ENCODE results near the gene ZDBF2.
"Not testable (repeated sequence)": the region's sequence is repeated elsewhere in the genome, so short reads cannot be mapped to it uniquely, and the experiment has no call there.

ZDBF2 gene

DNA sequence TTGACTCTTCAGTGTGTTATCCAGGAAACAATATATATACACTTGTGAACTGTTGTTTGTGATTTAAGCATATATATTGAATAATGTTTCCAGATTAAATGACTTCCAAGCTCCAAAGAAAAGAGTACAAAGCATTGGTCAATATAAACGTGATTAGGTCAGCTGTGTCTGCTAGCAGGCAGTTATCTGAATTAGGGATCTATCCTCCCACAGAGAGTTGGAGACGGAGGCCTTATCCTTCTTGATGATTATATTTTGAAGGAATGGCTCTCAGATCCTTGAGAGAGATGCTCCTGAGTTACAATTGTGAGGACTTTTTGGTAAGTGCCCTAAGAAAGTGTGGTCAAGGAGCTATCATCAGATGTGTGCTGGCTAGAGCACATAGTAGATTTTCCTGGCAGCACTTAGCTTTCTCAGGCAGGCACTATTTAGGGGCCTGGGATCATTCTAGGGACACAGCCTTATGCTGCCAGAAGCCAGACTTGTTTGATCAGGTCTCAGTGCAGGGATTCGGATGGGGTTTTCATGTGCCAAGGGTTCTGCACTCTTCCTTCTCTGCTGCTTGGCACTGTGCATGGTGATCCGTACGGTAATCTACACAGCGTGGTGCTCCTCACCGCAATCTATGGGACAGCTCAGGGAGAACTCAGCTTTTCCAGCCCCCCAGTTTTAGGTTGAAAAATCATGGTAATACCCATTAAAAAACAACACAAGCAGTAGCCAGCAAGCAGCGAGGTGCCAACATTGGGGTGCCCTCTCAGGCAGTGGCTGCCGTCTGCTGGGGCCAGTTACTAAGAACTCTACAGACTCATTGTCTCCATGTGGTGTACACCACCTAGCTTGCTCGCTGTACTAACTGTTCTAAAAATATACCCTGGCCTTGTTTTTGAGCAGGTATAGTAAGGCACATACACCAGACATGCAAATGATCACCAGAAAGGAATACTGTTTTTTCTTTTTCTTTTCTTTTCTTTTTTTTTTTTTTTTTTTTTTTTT, 8.0 kb upstream of the ZDBF2 start:
- H3K9ac ChIP-seq (ENCODE audit: low read length) = no peak overlapping the region
- H3K36me3 ChIP-seq (ENCODE audit: control insufficient read depth, insufficient read depth, low read length) = no peaks in the 10 kb centered on the region
- peaks cover 15% of the 10 kb centered on the region for H3K27me3 ChIP-seq (ENCODE audit: control insufficient read depth, insufficient read depth, low read length)
- no peak overlapping the region for H3K27ac ChIP-seq (ENCODE audit: low read depth, low read length)
- H3K4me3 ChIP-seq (ENCODE audit: low read length) = no peak overlapping the region
- no peaks in the 10 kb centered on the region for H3K4me1 ChIP-seq (ENCODE audit: control insufficient read depth, insufficient read depth, low read length)

DNA sequence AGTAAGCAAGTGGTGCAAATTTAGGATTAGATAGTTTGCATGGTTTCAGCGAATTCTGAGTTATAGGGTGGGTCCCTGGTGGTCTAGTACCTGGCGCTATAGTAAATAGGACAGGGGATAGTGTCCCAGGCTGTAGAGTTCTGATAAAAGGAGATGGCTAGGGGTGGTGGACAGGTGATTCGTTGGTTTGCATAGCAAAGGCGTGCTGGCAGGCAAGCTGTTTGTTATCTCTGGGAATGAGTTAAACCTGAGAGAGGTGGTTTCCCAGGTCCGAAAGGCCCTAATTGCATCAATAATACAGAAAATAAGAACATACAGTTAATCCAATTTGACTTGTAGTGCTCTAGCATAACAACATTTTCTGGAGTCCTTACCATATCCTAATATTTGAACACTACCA, 6.9 kb upstream of the ZDBF2 start:
- no peak overlapping the region for H3K9ac ChIP-seq (ENCODE audit: low read length)
- no peaks in the 10 kb centered on the region for H3K36me3 ChIP-seq (ENCODE audit: control insufficient read depth, insufficient read depth, low read length)
- H3K27me3 ChIP-seq (ENCODE audit: control insufficient read depth, insufficient read depth, low read length) = peaks cover 16% of the 10 kb centered on the region
- H3K4me1 ChIP-seq (ENCODE audit: control insufficient read depth, insufficient read depth, low read length) = no peaks in the 10 kb centered on the region
- no peak overlapping the region for H3K27ac ChIP-seq (ENCODE audit: low read depth, low read length)
- H3K4me3 ChIP-seq (ENCODE audit: low read length) = no peak overlapping the region

DNA sequence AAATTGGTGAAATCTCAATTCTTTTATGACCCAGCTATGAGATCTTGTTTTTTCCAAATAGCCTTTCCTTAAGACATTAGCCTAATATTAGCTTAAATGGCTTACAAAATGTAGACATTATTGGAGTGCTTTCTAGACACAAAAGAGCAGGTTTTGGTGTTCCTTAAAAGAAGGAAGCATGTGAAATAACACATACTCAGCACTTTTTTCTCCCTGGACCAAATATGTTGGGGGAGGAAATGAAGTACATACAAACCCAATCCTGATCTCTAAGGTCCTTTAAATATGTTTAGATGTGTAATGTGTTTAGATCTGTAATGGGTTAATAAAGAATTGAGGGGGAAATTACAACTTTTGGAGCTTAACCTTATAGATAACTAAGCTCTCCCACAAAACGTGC, 3.4 kb upstream of the ZDBF2 start:
- Histone ChIP-seq H3K36me3 (ENCODE audit: control insufficient read depth, insufficient read depth, low read length) (no peaks in the 10 kb centered on the region), H3K27ac (ENCODE audit: low read depth, low read length) (no peak overlapping the region), H3K4me1 (ENCODE audit: control insufficient read depth, insufficient read depth, low read length) (no peaks in the 10 kb centered on the region), H3K27me3 (ENCODE audit: control insufficient read depth, insufficient read depth, low read length) (peaks cover 11% of the 10 kb centered on the region), H3K4me3 (ENCODE audit: low read length) (no peak overlapping the region), H3K9ac (ENCODE audit: low read length) (no peak overlapping the region)

DNA sequence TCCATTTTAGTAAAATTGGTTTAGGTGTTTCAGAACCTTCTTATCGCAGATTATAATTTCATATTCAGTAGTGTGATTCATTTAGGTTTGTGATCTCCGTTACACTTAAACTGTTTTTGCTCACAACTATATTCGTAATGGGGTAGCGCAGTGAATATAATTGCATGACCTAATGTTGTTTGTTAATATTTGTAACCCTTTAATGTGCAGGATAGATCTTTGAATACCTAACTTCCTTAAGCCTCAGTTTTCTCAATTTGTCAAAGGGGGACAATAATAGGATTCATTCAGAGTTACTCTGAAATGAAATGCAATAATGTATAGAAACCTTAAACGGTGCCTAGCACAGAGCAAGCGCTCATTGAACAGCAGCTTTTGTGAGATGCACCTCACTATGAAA, 558 bp upstream of the ZDBF2 start:
- Histone ChIP-seq H3K9ac (ENCODE audit: low read length) (no peak overlapping the region), H3K4me3 (ENCODE audit: low read length) (peak overlapping the region; percentile 62), H3K4me1 (ENCODE audit: control insufficient read depth, insufficient read depth, low read length) (no peaks in the 10 kb centered on the region), H3K36me3 (ENCODE audit: control insufficient read depth, insufficient read depth, low read length) (no peaks in the 10 kb centered on the region), H3K27ac (ENCODE audit: low read depth, low read length) (no peak overlapping the region), H3K27me3 (ENCODE audit: control insufficient read depth, insufficient read depth, low read length) (peaks cover 9% of the 10 kb centered on the region)

DNA sequence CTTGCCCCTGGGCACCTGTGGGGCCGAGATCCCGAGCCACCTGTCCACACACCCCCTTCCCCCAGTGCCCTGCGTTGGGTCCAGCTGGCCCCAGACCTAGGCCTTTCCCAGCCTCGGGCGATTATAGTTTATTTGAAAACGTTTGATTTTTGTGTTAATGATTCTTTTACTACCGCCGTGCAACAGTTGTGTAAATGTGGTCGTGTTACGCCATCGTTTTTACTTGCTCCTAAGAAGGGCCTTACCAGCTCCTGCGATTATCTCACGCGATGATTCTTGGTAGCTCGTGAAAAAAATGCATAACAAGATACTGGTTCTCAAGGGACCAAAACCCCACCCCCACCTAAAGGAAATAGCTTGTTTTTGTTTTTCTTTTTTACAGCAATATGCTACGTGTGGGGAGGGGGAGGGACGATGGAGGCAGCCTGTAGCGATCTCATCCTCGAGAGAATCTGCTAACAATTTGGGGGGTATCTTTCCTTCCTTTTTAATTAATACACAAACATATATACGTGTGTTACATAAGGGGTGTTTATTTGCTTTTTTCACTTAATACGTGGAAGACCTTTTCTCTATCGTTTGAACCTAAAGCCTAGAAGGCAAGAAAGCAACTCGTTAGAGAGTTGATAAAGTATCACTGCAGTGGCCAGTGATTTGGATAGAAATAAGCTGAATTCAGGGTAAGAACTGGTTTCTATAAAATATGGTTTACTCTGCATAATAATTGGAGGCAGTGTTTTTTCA, 1.0 kb downstream of the ZDBF2 start:
- Histone ChIP-seq H3K4me1 (ENCODE audit: control insufficient read depth, insufficient read depth, low read length) (no peaks in the 10 kb centered on the region), H3K36me3 (ENCODE audit: control insufficient read depth, insufficient read depth, low read length) (no peaks in the 10 kb centered on the region), H3K9ac (ENCODE audit: low read length) (peak overlapping the region; percentile 42), H3K27ac (ENCODE audit: low read depth, low read length) (peak overlapping the region; percentile 40), H3K27me3 (ENCODE audit: control insufficient read depth, insufficient read depth, low read length) (peaks cover 8% of the 10 kb centered on the region), H3K4me3 (ENCODE audit: low read length) (peak overlapping the region; percentile 59)

DNA sequence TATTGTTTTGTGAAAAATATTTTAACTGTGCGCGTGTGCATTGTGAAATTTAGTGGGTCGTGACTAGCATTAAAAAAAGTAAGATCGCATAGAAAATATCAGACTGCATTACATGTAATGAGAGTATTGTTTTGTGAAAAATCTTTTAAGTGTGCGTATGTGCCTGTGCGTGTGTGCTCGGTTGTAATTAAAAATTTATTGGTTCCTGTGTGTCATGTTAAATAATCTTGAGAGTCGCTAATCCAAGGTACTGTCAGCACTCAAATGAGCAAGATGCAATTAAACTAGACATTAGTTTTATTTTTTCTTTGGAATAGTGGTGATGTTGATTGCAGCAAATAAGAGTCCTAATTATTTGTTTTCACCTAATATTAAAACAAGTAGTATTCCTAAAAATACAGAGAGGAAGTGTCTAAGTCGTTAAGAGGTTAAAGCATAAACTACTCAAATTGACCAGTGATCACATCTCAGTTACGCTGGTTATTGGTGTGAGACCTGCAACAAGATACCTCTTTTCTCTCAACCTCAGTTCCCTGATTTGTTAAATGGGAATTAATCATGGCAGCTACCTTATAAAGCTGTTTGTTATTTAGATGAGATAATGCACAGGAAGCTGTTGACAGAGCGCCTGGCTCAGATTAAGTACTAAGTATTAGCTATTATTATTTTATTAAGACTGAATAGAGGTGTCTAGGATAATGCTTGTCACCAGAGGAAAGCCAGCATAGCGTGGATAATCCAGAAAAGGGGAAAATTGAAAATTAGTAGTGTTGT, 1.9 kb downstream of the ZDBF2 start:
- H3K9ac ChIP-seq (ENCODE audit: low read length) = no peak overlapping the region
- H3K27me3 ChIP-seq (ENCODE audit: control insufficient read depth, insufficient read depth, low read length) = peaks cover 2% of the 10 kb centered on the region

DNA sequence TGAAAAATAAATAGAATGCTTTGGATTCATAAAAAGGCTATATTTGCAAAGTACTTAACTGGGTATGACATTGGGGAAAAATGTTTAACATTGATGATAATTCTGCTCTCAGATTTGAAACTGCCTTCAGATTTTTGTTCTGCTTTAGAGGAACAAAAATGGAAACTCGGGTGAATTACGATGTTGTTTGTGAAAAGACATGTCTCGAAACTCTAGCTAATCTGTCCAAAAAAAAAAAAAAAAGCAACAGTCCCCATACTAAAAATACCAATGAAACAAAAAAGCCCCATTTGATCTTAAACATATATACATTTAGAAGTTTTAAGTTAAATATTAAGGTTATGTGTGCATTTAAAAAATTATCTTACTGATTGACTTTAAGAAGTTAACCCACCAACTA, 3.0 kb downstream of the ZDBF2 start:
- Histone ChIP-seq H3K9ac (ENCODE audit: low read length) (no peak overlapping the region), H3K27me3 (ENCODE audit: control insufficient read depth, insufficient read depth, low read length) (peaks cover 2% of the 10 kb centered on the region), H3K27ac (ENCODE audit: low read depth, low read length) (no peak overlapping the region), H3K4me1 (ENCODE audit: control insufficient read depth, insufficient read depth, low read length) (no peaks in the 10 kb centered on the region), H3K36me3 (ENCODE audit: control insufficient read depth, insufficient read depth, low read length) (no peaks in the 10 kb centered on the region), H3K4me3 (ENCODE audit: low read length) (no peak overlapping the region)

More for the DNA sequence above, 1.9 kb downstream of the ZDBF2 start:
- Histone ChIP-seq H3K4me3 (ENCODE audit: low read length) (no peak overlapping the region), H3K27ac (ENCODE audit: low read depth, low read length) (no peak overlapping the region), H3K36me3 (ENCODE audit: control insufficient read depth, insufficient read depth, low read length) (no peaks in the 10 kb centered on the region), H3K4me1 (ENCODE audit: control insufficient read depth, insufficient read depth, low read length) (no peaks in the 10 kb centered on the region)

DNA sequence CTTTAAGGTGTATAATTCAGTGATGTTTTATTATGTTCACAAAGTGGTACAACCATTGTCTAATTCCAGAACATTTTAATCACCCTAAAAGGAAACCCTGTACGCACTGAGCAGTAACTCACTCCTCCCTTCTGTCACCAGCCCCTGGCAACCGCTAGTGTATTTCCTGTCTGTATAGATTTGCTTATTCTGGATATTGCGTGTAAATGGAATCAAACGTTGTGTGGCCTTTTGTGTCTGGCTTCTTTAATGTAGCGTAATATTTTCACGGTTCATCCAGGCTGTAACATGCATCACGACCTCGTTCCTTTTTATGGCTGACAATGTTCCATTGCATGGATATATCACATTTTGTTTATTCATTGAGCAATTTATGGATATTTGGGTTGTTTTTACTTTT, 8.3 kb downstream of the ZDBF2 start:
- Histone ChIP-seq H3K9ac (ENCODE audit: low read length) (no peak overlapping the region), H3K27ac (ENCODE audit: low read depth, low read length) (no peak overlapping the region), H3K36me3 (ENCODE audit: control insufficient read depth, insufficient read depth, low read length) (no peaks in the 10 kb centered on the region), H3K4me3 (ENCODE audit: low read length) (no peak overlapping the region), H3K4me1 (ENCODE audit: control insufficient read depth, insufficient read depth, low read length) (no peaks in the 10 kb centered on the region), H3K27me3 (ENCODE audit: control insufficient read depth, insufficient read depth, low read length) (no peaks in the 10 kb centered on the region)

DNA sequence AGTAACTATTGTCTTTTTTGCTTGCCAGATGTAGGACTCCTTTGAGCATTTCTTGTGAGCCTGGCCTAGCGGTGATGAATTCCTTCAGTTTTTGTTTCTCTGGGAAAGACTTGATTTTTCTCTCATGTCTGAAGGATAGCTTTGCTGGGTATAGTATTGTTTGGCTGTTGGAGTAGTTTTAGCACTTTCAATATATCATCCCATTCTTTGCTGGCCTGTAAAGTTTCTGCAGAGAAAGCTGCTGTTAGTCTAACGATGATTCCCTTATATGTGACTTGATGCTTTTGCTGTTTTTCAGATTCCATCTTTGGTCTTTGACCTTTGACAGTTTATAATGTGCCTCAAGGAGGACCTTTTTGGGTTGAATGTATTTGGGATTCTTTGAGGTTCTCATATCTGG, 12.7 kb downstream of the ZDBF2 start:
- no peaks in the 10 kb centered on the region for H3K27me3 ChIP-seq (ENCODE audit: control insufficient read depth, insufficient read depth, low read length)
- no peaks in the 10 kb centered on the region for H3K4me1 ChIP-seq (ENCODE audit: control insufficient read depth, insufficient read depth, low read length)
- H3K4me3 ChIP-seq (ENCODE audit: low read length) = no peak overlapping the region
- no peak overlapping the region for H3K27ac ChIP-seq (ENCODE audit: low read depth, low read length)
- no peak overlapping the region for H3K9ac ChIP-seq (ENCODE audit: low read length)
- H3K36me3 ChIP-seq (ENCODE audit: control insufficient read depth, insufficient read depth, low read length) = no peaks in the 10 kb centered on the region

DNA sequence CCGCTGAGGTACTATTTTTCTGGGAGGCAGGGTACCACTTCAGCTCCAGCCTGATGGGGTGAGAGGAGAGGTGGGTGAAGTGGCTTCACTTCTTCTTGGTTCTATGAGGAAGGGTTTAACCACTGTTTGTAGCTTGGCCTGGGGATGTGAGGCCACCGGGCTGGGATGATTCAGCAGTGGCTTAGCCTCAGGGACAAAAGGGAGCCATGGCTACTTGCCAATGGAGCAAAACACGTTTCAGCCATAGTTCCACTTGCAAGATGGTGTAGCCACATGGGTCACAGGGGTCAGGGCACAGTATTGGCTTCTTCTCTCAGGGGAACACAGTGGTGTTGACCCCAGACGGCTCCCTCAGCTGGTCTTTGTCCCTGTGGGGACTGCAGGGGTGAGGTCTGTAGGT, 14.9 kb downstream of the ZDBF2 start:
- Histone ChIP-seq H3K4me1 (ENCODE audit: control insufficient read depth, insufficient read depth, low read length) (no peaks in the 10 kb centered on the region), H3K27me3 (ENCODE audit: control insufficient read depth, insufficient read depth, low read length) (no peaks in the 10 kb centered on the region), H3K27ac (ENCODE audit: low read depth, low read length) (no peak overlapping the region), H3K36me3 (ENCODE audit: control insufficient read depth, insufficient read depth, low read length) (no peaks in the 10 kb centered on the region), H3K4me3 (ENCODE audit: low read length) (no peak overlapping the region), H3K9ac (ENCODE audit: low read length) (no peak overlapping the region)

DNA sequence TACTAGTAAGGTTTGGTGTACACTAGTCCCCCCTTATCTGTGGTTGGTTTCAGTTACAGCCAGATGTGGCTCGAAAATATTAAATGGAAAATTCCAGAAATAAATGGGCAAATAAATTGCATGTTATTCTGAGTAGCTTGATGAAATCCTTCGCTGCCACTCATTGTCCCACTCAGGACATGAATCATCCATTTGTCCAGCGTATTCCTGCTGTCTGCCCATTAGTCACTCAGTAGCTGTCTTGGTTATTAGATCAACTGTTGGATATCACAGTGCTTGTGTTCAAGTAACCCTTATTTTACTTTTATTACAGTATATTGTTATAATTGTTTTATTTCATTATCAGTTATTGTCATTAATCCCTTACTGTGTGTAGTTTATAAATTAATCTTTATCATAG, 21.7 kb downstream of the ZDBF2 start:
- Histone ChIP-seq H3K4me3 (ENCODE audit: low read length) (no peak overlapping the region), H3K9ac (ENCODE audit: low read length) (no peak overlapping the region), H3K27ac (ENCODE audit: low read depth, low read length) (no peak overlapping the region), H3K36me3 (ENCODE audit: control insufficient read depth, insufficient read depth, low read length) (no peaks in the 10 kb centered on the region), H3K27me3 (ENCODE audit: control insufficient read depth, insufficient read depth, low read length) (no peaks in the 10 kb centered on the region), H3K4me1 (ENCODE audit: control insufficient read depth, insufficient read depth, low read length) (no peaks in the 10 kb centered on the region)

DNA sequence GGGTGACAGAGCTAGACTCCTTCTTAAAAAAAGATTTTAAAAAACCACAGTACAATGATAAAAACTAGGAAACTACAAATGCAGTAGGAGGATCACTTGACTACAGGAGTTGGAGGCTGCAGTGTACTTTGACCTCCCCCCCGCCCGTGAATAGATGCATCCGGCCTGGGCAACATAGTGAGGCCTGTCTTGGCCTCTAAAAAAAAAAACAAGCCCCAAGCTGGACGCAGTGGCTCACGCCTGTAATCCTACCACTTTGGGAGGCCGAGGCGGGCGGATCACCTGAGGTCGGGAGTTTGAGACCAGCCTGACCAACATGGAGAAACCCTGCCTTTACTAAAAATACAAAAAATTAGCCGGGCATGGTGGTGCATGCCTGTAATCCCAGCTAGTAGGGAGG, 25.1 kb downstream of the ZDBF2 start:
- not testable (repeated sequence) for H3K4me1 ChIP-seq (ENCODE audit: control insufficient read depth, insufficient read depth, low read length); H3K27ac ChIP-seq (ENCODE audit: low read depth, low read length); H3K9ac ChIP-seq (ENCODE audit: low read length); H3K27me3 ChIP-seq (ENCODE audit: control insufficient read depth, insufficient read depth, low read length); H3K36me3 ChIP-seq (ENCODE audit: control insufficient read depth, insufficient read depth, low read length); H3K4me3 ChIP-seq (ENCODE audit: low read length)
